ENCODE results near the gene INPP4A.

The INPP4A gene

DNA sequence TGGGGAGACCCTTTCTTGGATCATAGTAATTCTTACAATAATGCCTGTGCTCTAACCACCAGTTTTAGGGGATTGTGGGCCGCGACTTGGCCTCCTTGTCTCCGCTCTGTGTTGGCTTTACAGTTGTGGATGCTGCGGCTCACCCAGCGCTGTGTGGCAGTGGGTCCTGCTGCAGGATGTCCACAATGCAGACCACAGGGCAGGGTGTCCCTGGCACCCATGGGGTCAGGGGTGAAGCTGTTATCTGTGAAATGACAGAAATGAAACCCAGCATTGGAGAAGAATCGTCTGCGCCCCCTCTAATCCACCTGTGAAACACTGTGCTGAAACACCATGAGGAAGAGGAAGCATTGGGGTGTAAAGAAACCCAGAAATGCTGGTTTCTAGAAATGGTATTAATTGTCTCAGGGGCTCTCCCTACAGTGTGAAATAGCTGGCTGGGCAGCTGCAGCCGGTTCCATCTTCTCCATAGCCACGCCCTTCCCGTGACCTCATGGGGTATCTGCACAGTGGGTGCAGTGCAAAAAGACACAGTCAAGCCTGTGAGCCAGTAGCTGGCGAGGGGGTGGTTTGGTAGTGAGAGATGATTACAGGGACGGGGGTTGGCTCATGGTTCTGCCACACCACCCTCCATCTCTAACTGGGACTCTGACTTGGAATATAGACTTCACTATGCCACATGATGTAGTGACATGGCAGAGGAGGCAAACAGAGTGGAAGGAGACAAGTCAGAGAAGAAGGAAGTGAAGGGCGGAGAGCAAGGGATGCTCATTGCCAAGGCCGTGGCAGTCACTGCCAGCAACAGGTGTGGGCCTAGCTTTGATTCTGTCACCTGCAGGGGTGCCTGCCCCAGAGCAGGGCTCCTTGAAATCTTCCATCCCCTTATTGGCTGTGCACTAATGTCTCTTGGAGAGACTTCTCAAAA, 16.2 kb downstream of the INPP4A start:
- no peak for DNase-seq

DNA sequence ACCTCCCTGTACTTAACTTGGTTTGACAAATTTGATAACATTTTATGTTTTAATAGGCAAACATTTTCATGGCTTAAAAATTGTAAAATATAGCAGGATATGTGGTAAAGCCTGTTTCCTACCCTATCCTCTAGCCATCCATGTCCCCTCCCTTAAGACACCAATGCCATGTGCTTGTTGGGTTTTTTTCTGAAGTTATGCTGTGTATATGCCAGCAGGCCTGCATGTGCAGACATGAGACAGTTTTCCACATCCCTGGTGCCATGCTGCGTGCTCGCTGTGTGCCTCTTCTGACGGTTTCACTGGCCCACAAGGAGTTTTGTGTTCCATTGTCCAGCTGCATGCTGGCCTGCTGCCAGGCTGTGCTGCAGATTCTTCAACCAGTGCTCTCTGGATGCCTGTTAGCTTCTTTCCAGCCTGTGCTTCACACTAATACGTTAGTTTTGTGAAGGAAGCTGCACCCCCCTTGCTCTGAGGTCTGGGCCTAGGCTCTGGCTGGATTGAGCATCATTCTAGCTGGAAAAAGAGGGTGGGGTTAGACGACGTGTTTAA, 16.9 kb downstream of the INPP4A start:
- no peak for DNase-seq

DNA sequence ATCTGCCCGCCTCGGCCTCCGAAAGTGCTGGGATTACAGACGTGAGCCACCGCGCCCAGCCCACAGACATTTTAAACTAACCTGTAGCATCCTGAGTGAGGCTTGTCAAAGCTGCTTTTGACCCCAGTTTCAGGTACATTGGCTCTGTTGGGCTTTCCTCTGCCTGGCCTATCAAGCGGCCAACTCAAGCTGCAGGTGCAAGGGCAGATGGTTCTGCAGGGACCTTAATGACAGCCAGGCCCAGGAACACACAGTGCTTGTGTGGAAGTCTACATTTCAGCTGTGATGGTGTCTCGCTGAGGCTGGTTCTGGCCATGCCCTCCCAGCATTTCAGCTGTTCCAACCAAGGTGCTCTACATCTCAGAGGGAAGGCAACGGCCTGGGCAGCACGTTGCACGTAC, 18.4 kb downstream of the INPP4A start:
- DNase-seq, result no peak

DNA sequence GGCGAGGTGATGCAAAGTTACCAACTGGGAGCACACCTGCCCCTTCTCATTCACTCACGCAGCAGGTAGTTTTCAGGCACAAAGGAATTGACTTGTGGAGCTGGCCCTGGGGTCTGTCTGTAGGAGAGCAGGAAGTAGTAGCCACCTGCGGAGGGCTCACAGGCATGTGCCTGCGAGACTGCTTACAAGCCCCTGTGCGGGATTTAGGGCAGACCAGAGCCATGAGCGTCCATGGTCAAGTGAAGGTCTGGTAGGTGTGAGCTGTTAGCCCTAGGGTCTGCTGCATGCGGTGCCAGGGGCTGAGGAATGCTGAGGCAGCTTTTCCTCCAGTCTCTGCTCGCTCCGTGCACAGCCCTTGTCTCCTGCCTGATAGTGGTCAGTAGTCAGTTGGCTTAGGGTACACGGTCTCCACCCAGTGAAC, 18.9 kb downstream of the INPP4A start:
- DNase-seq, result no peak

DNA sequence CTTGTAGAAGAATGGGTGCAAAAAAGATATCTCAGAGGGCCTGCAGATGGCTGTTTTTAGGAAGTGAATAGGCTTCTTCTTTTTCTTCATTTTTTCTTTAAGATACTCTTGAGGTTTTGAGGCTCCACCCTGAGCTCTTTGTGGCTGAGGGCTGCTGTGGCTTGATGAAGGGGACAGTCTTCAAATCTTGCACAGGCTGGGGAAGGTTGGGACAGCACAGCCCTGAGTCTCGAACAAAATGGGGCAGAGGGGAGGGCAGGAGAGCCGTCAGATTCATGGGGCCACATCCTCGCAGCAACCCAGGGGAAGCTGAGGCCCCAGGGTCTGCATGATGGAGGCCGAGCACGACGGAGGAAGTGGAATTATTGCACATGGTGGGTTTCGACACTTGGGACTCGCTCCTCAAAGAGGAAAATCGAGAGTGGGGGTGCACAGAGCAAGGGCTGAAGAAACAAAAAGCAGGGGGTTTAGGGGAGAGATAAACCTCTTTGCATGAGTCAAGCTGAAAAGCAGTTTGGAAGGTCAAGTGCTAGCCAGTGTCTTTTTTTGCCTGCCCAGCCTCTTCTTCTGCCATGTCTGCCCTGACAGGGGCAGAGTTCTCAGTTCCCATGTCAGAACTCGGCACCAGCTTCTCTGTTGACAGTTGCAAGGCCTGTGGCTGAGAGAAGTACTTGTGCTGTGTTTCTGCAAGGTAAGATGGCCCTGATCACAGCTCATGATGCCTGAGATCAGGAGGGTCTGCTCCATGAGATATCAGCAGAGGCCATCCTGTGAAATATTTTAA, 19.5 kb downstream of the INPP4A start:
- DNase-seq, result peak; percentile 87

DNA sequence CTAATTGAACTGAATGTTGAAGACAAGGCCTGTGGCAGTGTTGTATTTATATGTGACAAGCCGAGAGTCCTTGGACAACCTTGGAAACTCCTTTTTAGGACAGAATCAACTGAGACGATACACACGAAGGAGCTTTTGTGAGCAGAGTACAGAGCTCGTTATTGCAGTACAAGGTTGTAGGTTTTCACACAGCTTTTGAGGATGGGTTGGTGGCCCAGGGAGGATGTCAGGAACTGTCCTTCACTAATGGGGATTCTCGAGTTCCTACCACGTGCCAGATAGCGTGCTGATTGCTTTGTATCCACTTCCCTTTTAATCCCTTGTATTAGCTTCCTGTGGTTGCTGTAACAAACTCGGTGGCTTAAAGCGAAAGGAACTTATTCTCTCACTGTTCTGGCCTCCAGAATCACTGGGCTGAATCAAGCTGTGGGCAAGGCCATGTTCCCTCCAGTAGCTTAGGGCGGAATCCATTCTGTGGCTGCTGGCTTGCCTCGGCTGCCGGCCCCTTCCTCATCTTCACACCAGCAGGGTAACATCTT, 20.2 kb downstream of the INPP4A start:
- DNase-seq, result peak; percentile 94

DNA sequence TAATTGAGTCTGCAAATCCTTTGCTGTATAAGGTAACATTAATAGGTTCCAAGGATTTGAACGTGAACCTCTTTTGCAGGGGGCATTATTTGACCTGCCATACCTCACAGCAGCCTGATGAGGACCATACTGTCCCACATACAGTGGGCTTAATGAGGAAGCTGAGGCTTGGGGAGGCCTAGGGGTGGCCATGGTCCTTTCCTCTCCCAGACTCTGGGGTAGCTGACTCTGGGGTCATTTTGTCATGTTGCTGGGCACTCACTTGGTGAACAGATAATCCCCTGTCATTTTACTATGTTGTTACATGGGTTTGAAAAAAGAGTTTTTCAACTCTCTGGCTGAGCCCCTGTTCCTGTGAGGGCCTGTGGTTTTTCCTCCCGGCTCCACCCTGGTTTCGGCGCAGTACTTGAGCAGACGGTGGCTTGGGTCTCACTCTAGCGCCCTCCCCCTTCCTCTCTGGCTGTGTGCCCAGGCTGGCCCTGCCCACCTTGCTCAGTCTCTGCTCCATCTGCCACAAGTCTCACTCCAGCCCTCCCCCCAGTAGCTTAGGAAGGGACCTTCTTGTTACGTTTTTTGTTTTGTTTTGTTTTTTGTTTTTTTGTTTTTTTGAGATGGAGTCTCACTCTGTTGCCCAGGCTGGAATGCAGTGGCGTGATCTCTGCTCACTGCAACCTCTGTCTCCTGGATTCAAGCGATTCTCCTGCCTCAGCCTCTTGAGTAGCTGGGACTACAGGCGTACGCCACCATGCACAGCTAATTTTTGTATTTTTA, 21.0 kb downstream of the INPP4A start:
- peak; percentile 93 for DNase-seq

DNA sequence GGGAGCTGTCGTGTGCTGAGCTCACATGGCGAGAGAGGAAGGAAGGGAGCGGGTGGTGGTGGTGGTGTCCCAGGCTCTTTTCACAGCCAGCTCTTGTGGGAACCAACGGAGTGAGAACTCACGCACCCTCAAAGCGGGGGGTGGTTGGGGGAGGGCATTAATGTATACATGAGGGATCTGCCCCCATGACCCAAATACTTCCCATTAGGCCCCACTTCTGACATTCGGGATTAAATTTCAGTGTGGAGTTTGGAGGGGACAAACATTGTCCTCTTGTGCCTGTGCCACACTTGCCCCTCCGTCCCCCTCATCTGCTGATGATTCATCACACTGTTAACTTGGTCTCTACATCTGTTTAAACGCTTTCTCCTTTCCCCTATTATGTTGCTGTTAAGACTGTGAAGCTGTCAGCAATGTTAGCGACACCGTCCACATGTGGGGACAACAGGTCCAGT, 22.5 kb downstream of the INPP4A start:
- no peak for DNase-seq

DNA sequence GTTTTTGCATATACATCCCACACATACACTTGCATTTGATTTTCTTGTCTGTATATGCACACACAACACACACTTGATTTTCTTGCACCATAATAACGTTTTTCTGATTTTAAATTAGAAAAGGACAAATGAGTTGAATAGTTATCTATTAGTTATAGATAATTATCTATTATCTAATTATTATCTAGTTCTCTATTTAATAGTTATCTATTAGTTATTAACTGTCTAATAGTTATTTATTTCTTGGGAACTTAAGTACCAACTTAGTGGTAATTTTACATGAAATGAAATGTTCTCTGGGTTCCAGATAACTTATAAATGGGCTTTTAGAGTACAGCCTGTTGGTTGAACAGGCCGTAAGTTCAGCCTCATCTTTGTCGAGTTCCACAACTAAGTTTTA, 23.0 kb downstream of the INPP4A start:
- DNase-seq, result no peak

DNA sequence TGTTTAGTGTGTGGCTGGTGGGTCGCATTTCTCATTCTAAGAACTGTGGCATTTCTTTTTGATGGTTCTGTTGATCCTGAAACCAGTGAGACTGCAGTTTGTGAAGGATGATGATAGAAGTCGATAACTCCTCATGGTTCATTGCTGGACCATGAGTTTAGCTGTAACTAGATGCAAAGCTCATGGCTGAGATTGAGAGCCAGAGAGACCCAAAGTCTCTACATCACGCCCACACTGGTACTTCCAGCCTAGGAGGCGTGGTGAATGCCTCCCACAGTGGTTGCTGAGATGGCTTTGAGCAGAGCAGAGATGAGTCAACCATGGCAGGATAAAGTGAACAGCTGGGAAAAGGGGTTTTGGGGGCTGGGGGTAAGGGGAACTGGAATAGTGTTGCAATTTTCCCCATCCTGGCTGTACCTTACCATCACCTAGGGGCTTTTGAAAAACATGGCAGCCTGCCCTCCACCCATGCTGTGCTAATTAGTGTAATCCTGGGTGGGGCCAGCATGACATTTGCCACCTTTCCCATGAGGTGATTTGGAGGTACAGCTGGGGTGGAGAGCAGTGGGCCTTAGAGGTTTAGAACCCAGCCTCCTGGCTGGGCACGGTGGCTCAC, 24.1 kb downstream of the INPP4A start:
- DNase-seq, result no peak

DNA sequence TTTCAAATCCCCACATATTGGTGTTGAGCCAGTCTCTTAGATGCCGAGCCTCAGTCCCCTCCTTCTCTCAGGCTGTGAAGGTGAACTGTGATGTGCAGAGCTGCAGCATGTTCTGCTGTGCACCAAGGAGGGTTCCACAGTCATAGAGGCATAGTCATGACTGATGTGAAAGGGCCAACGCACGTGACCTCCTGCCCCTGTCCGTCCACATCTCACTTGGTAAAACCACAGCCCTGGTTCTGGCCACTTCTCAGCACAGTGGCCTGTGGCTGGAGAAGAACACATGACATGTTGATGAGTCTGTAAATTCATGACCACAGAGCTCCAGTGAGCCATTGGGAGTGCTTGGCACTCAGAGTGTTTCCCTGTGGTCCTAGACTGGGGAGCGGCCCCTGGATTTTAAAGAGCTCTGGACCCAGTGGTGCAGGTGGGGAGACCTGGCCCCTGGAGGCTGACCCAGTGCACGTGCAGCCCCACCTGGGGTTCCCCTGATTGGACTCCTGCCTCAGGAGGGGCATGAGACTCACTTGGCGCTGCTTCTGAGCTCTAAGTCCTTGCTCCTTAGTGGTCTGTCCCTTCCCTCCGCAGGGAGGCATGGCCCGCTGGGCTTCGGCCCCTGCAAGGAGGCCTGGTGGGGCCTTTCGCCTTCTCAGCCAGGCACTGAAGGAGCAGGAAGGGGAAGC, 25.3 kb downstream of the INPP4A start:
- DNase-seq, result no peak

DNA sequence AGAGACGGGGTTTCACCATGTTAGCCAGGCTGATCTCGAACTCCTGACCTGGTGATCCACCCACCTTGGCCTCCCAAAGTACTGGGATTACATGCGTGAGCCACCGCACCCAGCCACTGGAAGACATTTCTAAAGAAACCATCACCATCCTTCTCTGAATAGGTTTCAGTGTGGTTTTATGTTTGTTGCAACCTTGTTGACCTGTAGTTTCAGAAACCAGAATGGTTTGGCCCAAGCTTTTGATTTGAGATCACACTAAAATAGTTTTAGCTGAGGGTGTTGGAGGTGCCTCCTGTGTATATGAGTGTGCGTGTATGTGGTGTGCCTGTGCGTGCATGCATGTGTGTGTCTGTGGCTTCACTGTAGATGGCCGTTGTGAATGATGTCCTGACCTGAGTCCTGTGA, 26.2 kb downstream of the INPP4A start:
- DNase-seq, result no peak

DNA sequence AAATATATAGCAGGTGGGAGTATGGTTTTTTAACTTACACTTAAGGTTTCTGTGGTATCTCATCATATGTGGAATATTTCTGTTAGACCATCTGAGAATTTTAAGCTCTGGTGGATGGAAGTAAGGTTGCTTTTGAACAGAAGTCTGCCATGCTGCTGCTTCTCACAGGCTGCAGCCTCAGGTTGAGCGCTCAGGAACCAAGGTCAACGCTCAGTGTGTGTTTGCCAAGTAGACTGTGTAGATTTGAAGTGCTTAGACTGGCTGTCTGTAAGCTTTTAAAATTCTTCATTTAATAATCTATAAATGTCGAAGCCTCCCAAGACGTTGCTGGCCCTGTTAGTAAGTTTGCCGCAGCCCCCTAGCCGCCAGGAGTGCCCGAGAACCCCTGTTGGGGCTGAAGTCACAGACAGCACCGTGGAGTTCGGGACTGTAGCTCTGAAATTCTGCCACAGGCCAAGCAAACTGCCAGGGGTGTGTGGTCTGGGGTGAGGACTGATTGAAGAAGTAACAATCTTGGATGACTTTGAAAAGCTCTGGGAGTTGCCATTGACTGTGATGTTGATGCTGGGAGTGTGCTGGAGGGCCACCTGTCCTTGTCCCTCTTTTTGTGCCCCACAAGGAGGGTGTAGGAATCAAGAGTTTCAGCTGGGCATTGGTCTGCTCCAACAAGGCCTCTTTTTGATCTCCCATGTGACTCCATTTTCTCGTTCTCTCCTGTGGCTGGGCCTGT, 26.9 kb downstream of the INPP4A start:
- DNase-seq, result no peak

DNA sequence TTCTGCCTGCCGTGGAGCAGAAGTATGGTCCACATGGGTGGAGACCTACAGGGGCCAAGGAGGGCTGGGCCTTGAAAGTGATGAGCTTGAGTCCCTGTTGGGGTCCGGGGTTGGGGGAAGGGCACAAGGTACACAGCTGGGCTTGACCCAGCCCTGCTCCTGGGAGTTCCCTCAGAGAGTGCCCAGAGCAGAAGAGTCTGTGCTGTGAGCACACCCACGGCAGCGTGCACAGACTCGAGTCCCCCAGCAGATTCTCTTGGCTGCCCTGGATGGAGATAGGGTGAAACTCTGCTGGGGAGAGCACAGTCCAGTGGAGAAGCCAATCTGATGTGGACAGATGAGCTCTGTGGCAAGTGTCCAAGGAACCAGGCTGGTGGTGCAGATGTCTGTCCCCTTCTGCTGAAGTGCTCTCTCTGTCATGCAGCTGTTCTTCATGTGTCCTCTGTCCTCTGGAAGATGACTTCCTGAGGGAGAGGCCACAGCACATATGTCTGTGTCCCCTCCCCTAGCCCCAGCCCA, 27.5 kb downstream of the INPP4A start:
- peak; percentile 32 for DNase-seq

DNA sequence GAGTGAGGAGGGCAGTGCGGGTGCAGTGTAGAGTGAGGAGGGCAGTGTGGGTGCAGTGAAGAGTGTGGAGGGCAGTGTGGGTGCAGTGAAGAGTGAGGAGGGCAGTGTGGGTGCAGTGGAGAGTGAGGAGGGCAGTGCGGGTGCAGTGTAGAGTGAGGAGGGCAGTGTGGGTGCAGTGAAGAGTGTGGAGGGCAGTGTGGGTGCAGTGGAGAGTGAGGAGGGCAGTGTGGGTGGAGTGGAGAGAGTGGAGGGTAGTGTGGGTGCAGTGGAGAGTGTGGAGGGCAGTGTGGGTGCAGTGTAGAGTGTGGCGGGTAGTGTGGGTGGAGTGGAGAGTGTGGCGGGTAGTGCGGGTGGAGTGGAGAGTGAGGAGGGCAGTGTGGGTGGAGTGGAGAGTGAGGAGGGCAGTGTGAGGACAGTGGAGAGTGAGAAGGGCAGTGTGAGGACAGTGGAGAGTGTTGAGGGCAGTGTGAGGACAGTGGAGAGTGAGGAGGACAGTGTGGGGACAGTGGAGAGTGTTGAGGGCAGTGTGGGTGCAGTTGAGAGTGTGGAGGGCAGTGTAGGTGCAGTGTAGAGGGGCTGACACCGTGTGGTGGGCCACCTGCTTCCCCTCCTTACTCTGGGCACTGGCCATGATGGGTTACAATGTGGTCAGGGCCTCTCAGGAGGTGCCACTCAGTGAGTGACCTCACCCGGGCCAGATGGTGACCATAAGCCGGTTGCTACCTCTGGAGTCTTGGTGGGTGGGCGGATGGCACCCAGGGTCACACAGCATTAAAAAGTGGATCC, 28.5 kb downstream of the INPP4A start:
- no peak for DNase-seq

DNA sequence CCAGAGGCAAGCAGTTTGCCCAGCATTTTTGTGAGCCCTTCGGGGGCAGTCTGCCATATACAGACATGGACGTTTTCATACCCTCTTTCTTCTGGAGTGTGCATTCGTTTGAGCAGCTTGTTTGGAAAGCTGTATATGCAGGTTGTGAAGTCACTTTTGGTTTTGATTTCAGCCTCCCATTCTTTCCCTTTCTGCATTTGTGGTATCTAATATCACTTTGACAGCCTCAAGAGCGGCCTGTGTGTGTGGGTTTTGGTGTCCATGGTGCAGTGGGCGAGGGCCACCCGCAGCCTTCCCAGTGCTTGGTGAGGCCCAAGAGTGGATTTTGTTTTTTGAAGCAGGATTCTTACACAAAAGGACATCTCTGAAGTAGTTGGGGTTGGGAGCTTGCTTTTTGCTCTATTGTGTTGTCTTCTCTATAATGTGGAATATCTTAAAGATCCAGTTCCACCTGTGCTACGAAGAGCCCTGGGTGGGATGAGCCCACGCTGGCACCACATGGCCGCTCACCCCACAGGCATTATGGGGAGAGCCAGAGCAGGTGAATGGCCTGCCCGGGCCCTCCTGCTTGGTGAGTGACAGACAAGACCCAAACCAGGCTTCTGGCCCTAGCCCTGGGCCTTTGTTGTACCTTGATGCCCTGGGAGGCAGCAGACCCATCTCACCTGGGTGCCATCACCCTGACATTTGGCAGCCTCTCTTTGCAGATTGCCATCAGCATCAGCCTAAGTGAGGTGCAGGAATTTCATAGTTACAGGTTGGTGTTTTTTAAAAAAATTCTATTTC, 29.5 kb downstream of the INPP4A start:
- peak; percentile 64 for DNase-seq

DNA sequence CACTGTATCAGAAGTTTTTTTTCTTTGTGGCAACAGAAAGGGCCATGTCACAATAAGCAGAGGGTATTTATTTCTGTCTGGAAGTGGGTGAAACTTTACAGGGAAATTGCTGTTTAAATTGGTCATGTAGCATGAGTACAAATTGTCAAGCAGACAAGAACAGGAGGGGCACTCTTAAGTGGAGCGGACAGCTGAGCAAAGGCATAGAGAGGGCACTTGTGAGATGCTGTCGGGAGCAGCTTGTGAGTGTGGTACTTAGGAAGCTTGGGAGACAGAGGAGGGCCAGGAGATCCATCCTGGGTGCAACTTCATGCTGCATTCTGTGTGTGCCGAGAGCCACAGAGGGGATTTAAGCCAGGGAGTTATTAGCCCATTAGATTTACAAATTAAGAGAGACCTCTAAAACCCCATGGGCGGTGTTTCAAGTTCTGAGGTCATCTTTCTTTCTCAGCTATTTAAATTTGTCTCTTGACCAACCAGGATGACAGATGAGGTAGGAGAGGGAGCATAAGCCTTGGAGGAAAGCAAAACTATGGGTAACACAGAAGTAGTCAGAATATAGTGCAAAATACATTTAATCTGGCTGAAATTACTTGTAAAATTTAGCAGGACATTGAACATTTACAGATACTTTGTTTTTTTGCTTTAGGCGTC, 30.4 kb downstream of the INPP4A start:
- no peak for DNase-seq

DNA sequence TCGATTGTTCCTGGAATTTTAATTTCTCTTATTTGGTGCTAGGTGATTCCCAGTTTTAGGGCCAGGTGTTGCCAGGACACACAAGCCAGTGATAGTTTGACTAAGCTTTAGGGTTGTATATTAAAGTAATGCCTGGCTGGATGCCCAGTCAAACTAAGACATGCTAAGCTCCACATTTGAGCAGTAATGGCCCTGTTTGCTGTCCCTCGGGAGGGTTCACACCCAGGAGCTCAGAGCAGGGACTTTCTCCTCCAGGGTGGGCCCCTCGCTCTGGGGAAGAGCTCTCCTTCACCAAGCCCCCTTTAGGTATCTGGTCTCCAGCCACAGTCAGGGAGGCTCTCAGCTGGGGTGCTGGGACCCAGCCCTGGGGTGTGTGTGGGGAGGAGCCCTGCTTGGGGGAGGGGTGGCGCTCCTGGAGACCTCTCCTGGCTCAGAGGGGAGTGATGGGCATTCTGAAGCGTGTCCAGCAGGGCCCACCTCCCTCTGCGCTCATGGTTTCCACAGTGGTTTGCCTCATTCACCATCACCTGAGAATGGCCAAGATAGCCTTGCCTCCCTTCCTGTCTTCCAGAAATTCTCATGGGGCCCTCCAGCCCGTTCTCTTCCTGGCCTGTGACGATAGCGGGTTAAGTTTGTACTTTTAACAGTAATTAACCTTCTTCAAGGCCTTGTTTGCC, 31.7 kb downstream of the INPP4A start:
- no peak for DNase-seq

Data from OCI-M1 (cell line).